CD4-positive, alpha-beta T cell treated with Interleukin-2 at 100 ng/mL for 4 hours (primary cell): ENCODE results near the gene GPR78.

ENCODE experiments used
- DNase-seq: peaks from one replicate; pipeline ENCODE4 v3.0.0-alpha.2; 2020; ENCODE audit warnings: low spot score

Gene GPR78, protein sequence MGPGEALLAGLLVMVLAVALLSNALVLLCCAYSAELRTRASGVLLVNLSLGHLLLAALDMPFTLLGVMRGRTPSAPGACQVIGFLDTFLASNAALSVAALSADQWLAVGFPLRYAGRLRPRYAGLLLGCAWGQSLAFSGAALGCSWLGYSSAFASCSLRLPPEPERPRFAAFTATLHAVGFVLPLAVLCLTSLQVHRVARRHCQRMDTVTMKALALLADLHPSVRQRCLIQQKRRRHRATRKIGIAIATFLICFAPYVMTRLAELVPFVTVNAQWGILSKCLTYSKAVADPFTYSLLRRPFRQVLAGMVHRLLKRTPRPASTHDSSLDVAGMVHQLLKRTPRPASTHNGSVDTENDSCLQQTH

GRCh38 chr4:8580321-8581093, at the start of gene GPR78:
Gene GPR78 (plus strand): TSS chr4:8580392. CDS start chr4:8580983, 591 bp downstream.
- no peak for DNase-seq

DNA sequence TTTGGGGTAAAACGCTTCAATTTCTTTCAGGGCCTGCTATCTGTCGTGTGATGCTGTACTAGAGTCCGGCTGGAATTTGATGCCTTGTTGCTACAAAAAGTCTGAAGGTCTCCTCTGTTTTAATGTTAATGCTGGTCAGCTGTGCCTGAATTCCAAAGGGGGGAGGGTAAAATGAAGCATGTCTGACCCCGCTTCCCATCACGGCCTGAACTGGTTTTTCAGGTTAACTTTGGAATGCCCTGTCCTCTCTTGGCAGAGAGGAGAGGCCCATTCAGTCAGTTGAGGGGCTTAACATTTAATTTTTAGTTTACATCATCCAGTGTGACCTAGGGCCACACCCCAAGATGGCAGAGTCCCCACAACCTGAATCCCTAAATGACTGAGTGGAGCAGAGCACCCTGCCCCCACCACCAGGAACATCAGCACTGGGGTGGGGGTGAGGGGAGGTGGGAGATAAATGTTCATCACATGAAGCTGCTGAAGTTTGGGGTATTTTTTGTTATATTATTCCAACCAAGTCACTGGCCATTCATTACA, 47.9 kb upstream of the GPR78 start:
- no peak for DNase-seq

- no peak for DNase-seq
These were observed 46.8 kb upstream of the GPR78 start for GRCh38 chr4:8533274-8533865.

GRCh38 chr4:8534129-8534528, 46.1 kb upstream of the GPR78 start:
- no peak for DNase-seq

- no peak for DNase-seq
These were observed 45.6 kb upstream of the GPR78 start for GRCh38 chr4:8534611-8535010.

DNA sequence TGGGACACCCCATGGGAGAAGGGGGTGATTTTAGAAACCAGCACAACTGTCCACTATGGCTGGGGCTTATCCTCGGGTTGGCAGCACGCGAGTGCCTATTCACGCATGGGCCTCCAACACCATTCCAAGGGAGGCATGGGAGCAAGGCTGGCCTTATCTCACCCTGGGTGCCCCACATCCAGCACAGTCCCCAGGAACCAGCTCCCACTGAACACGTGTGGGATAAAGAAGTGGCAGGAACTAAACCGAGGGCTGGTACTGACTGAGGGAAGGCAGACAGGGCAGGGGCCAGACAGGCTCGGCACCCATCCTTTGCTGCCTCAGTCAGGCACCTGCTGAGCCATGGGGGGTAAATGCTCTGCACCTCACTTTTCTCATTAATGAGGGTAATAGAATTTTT, 43.7 kb upstream of the GPR78 start:
- DNase-seq: no peak

DNA sequence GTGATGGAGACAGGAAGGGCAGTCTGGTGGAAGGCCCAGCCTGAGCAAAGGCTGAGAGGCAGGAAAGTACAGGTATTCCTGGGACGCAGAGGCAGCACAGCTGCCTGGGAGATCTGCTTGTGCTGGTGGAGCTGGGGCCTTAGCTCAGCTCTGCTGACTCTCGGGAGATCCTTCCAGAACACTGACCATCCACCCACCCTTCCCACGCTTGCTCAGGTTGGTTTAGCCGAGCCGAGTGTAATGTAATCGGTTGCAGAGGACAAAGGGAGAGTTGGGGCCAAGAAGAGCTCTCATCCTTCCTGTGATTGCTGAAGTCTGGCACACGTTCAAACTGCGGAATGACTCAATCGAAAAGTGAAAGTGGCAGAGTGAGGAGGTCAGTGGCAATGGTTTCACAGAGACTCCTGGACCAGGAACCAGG, 43.1 kb upstream of the GPR78 start:
- DNase-seq: no peak

DNA sequence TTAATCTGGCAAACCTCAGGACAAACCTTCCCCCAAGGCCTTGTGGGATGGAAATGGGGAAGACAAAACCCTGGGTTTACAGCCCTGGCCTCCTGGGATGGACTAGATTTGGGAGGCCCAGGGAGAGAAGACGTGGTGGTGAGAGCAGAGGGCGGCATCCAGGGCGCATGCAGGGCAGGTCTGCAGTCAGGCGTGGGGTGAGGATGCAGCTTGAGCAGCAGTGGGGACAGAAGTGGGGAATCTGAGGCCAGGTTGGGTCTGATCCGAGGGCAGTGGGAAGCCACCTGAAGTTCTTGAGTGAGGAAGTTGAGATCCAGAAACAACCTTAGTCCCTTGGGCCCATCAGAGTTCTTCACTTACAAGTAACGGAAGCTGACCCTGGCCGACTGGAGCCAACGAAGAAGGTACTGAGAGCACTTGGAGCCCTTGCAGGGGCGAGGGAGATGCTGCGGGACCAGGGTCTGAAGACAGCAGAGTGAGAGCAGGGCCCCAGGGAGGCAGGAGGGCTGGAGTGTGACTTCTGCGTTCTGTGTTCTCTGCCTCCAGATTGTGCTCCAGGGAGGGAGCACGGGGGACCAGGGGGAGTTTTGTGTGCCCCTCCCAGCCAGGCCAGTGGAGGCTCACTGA, 42.0 kb upstream of the GPR78 start:
- no peak for DNase-seq

DNA sequence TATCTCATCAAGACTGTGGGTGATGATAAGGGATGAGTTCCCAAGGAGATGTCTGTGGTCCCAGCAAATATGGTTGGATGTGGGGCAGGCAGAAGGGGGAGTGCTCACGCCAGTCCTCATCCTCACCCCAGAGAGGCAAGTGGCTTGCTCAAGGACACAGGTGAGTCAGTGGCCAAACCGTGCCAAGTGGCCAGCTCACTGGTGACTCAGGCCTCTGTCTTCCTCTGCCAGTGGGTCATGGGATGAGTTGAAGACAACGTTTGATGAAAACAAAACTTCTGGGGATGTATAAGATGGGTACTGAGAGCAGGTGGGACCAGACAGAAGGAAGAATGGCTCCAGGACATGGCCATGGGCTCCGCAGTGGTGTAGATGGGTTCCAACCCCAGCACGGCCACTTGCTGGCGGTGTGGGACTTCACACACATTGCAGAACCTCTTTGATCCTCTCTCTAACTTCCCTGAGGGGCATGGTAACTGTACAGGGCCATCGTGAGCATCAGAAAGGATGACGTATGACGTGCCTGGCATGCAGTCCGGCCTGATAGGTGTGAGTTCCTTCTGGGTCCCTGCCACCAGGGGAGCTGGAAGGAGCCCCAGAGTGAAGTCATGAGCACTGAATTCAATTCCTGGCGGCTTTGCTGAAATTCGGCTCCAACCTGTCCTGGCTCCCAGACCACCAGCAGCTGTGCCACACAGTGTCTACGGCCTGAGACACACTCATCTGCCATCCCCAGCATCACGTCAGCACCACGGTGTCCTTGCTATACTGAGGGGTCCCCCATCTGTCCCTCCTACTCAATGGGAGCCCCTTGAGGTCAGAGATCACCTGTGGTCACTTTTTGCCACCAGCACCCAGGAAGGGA, 41.3 kb upstream of the GPR78 start:
- no peak for DNase-seq

DNA sequence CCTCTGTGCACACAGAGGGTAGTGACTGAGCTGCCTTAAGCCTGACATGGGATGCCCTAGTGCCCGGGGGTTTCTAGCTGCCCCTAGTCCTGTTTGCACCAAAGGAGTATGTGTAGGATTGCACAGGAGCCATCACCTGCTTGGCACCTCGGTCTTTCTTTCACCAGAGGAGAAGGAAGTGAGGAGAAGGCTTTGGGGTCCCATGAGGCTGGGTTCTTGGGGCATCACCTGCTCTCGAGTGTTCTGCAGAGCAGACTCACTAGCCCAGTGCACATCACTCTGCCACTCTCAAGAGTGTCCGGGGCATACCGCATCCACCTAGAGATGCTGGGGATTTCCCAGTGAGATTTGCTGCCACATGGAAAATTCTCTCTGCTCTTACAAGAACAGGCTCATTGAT, 40.5 kb upstream of the GPR78 start:
- no peak for DNase-seq

- no peak for DNase-seq
These were observed 40.1 kb upstream of the GPR78 start for GRCh38 chr4:8540072-8540471.

DNA sequence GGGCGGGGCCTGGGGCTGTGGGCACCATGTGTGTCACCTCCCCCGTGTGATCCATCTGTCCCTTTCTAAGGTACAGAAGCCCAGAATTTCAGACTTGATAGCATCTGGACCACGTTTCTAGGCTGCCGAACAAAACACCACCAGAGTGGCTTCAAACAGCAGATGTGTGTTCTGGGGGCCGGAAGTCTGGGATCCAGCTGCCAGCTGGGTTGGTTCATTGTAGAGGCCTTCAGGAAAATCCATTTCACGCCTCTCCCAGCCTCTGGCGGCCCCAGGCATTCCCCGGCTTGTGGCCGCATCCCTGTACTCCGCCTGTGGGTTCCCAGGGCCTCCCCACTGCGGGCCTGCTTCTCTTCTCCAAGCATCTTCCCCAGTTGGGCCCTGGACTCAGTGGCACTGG, 39.6 kb upstream of the GPR78 start:
- DNase-seq: no peak

DNA sequence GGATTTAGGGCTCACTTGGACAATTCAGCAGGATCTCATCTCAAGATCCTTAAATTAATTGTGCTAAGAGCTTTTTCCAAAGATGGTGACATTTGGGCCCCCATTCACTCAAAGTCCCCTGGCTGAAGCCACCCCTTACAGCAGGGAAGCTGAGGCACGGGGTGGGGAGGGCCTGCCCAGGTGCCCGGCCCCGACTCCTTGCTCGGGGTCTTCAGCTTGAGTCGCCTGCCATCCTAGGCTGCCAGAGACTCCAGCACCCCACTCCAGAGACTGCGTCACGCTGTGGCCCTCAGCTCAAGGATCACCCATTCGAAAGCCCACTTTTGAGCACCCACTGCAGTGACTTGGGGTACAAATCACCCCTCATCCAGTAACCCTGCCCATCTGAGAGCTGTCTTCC, 39.2 kb upstream of the GPR78 start:
- DNase-seq: no peak

- DNase-seq: no peak
These were observed 38.0 kb upstream of the GPR78 start for GRCh38 chr4:8541981-8542715.

GRCh38 chr4:8542776-8543525, 37.2 kb upstream of the GPR78 start:
- DNase-seq: no peak

DNA sequence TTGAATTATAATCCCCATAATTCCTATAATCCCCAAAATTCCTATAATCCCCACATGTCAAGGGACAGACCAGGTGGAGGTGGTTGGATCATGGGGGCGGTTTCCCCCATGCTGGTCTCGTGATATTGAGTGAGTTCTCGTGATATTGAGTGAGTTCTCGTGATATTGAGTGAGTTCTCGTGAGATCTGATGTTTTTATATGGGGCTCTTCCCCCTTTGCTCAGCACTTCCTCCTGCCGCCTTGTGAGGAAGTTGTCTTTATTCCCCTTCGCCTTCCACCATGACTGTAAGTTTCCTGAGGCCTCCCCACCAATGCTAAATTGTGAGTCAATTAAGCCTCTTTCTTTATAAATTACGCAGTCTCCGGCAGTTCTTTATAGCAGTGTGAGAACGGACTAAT, 36.6 kb upstream of the GPR78 start:
- no peak for DNase-seq

- DNase-seq: no peak
These were observed 35.9 kb upstream of the GPR78 start for GRCh38 chr4:8544282-8544681.

DNA sequence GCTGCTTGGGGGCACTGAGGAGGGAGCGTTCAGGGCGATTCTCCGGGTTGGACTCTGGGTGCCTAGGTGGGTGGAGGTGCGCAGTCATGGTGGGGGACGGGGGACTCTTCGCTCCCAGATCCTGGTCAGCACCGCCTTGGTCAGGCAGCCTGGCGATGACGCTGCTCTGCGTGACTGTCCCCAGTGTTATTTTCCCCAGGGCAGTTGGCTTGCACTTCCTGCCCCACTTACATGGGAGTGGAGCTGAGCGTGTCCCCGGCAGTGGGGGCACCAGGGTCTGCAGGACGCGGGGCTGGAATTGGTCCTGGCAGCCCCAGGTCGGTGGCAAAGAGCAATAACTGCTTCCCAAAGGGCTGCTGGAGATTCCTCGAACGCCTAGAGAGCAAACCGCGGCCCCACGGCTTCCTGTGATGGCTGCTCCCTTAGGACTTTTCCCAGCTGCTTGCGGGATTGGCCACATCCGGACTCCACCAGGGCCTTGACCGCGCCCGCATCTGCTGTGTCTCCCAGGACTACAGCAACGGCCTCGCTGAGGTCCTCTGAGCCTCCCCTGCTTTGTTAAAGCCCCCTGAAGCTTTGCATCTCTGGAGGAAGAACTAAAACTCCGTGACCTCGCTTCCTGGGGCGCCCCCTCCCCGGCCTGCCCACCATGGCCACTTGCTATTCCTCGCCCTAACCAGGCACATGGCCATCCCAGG, 35.3 kb upstream of the GPR78 start:
- no peak for DNase-seq

GRCh38 chr4:8545439-8545765, 34.8 kb upstream of the GPR78 start:
- DNase-seq: no peak

DNA sequence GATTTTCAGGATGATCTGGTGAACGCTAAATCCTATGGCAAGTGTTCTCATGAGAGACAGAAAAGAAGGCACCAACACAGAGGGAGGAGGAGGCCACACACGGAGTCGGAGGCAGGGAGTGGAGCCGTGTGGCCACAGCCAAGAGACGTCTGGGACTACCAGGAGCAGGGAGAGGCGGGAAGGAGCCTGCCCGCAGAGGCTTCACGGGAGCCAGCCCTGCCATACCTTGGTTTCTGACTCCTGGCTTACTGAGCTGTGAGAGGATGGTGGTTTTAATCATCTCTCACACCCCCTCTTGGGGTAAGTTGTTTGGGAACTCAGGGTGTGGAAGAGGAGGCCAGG, 33.5 kb upstream of the GPR78 start:
- DNase-seq: no peak
